ENCODE data around the gene OXSR1. TPM values are rescaled to one million over a fixed set of nuclear protein-coding genes. Genes with fewer than 3 reads are reported as not detected.

The OXSR1 gene
- 27.8 to 41.2 TPM (median 35.3 TPM) in 5 replicates for total RNA-seq (2022; extraction: Qiagen RNA extraction)

GRCh38 chr3:38164952-38165721, at the start of gene OXSR1:
TSS of gene OXSR1 (plus strand) at chr3:38165537. CDS start at chr3:38165877, 340 bp downstream.

GRCh38 chr3:38136777-38137614, 28.3 kb upstream of the OXSR1 start, which contains the start of gene ACAA1:
TSS of gene ACAA1 (minus strand) at chr3:38137127. CDS start at chr3:38137035, 92 bp downstream.

GRCh38 chr3:38138349-38139190, 26.8 kb upstream of the OXSR1 start, which contains the start of gene MYD88:
TSS of gene MYD88 (plus strand) at chr3:38138661. CDS start at chr3:38138701, 40 bp downstream.

GRCh38 chr3:38265604-38266307, 100.4 kb downstream of the OXSR1 start, which contains the start of gene SLC22A13:
TSS of gene SLC22A13 (plus strand) at chr3:38265812. CDS start at chr3:38265861, 49 bp downstream.

GRCh38 chr3:38281895-38282686, 116.8 kb downstream of the OXSR1 start, which contains the start of gene SLC22A14:
TSS of gene SLC22A14 (plus strand) at chr3:38282294. CDS start at chr3:38306027, 23,733 bp downstream.

Other genes starting within 250 kb of the OXSR1 start
- gene VILL, start 174.8 kb upstream of the OXSR1 start, total RNA-seq (2022; extraction: Qiagen RNA extraction) = 0.06 to 0.26 TPM (median 0.12 TPM) in 4 of 5 replicates, not detected in the other
- 3.3 to 4.6 TPM (median 4.1 TPM) in 5 replicates for gene PLCD1, start 135.9 kb upstream of the OXSR1 start, total RNA-seq (2022; extraction: Qiagen RNA extraction)
- gene DLEC1, start 126.3 kb upstream of the OXSR1 start, total RNA-seq (2022; extraction: Qiagen RNA extraction) = 0.02 to 0.09 TPM (median 0.06 TPM) in 4 of 5 replicates, not detected in the other
- gene ACAA1, start 28.4 kb upstream of the OXSR1 start, total RNA-seq (2022; extraction: Qiagen RNA extraction) = 40.2 to 49.9 TPM (median 47.3 TPM) in 5 replicates
- gene MYD88, start 26.9 kb upstream of the OXSR1 start, total RNA-seq (2022; extraction: Qiagen RNA extraction) = 21.7 to 24.3 TPM (median 23.2 TPM) in 5 replicates
- gene SLC22A13, start 100.3 kb downstream of the OXSR1 start, total RNA-seq (2022; extraction: Qiagen RNA extraction) = 0.06 to 0.14 TPM (median 0.09 TPM) in 4 of 5 replicates, not detected in the other
- gene SLC22A14, start 116.8 kb downstream of the OXSR1 start, total RNA-seq (2022; extraction: Qiagen RNA extraction) = 0.03 to 0.05 TPM (median 0.05 TPM) in 3 of 5 replicates, not detected in the others
- 3.1 to 4.3 TPM (median 3.4 TPM) in 5 replicates for gene XYLB, start 181.2 kb downstream of the OXSR1 start, total RNA-seq (2022; extraction: Qiagen RNA extraction)